ENCODE measurements around the gene MVD.

MVD gene

GRCh38 chr16:88606148-88606757, 56.6 kb downstream of the MVD start:
- no peak for DNase-seq (ENCODE audit: low spot score)

- no peak for DNase-seq (ENCODE audit: low spot score)
Observed at GRCh38 chr16:88605186-88606147, 57.4 kb downstream of the MVD start.

GRCh38 chr16:88602091-88602490, 60.8 kb downstream of the MVD start:
- no peak for DNase-seq (ENCODE audit: low spot score)

Measured in CD4-positive, alpha-beta T cell treated with Interleukin-6 at 100 ng/mL for 8 hours (primary cell).